Upper lobe of left lung (tissue), 6 donors: ENCODE measurements around the gene HES2. TPM values are rescaled to one million over a fixed set of nuclear protein-coding genes. Genes with fewer than 3 reads are reported as not detected.
A peak's percentile ranks its signal among the peaks of the same experiment; 100 is the strongest.

Experiments
- ATAC-seq, 2 donors: fragments of 200-7000 bp; cut with Tn5 transposase; one replicate each; pipeline ENCODE4 v1.9.1; 2022; ENCODE audit warnings: mild to moderate bottlenecking in 2 of 2, moderate library complexity in 2 of 2; ENCODE audit not compliant: low FRiP score in 2 of 2
- DNase-seq, 2 donors: peaks; one replicate each; pipeline ENCODE4 v3.0.0-alpha.2; 2019 to 2020
- H3K27ac ChIP-seq, 4 donors: fragments of 200-600 bp; sonication (generic); one replicate each; pipeline ENCODE4 v1.5.1; 2016 to 2019
- H3K27me3 ChIP-seq, 4 donors: fragments of 200-600 bp; sonication (generic); one replicate each; pipeline ENCODE4 v1.5.1; 2017 to 2019
- H3K36me3 ChIP-seq, 4 donors: fragments of 200-600 bp; sonication (generic); one replicate each; pipeline ENCODE4 v1.5.1; 2016 to 2019
- H3K4me1 ChIP-seq, 4 donors: fragments of 200-600 bp; sonication (generic); one replicate each; pipeline ENCODE4 v1.5.1; 2018 to 2019
- H3K4me3 ChIP-seq, 4 donors: fragments of 200-600 bp; sonication (generic); one replicate each; pipeline ENCODE4 v1.5.1; 2017 to 2019; ENCODE audit warnings: mild to moderate bottlenecking in 2 of 4, moderate library complexity in 1 of 4
- H3K9me3 ChIP-seq, 4 donors: fragments of 200-600 bp; sonication (generic); one replicate each; pipeline ENCODE4 v1.5.1; 2018 to 2019
- EP300 ChIP-seq, 4 donors: sonication (generic); formaldehyde crosslinking; IDR thresholded peaks; one replicate each; pipeline ENCODE4 v1.5.1; 2017; ENCODE audit warnings: antibody characterized with exemption in 4 of 4, control low read depth in 2 of 4
- POLR2A ChIP-seq, 4 donors: fragments of 450-650 bp; IDR thresholded peaks; one replicate each; pipeline ENCODE4 v1.5.1; 2016 to 2017; ENCODE audit warnings: antibody characterized with exemption in 4 of 4, mild to moderate bottlenecking in 2 of 4
- POLR2AphosphoS5 ChIP-seq, 2 donors: sonication (generic); formaldehyde crosslinking; IDR thresholded peaks; one replicate each; pipeline ENCODE4 v1.5.1; 2017; ENCODE audit warnings: antibody characterized with exemption in 2 of 2
- WGBS, 2 donors: methylation state at CpG; one replicate each; pipeline ENCODE4 v1.1.5; 2017 to 2018; 5-methylcytosine and 5-hydroxymethylcytosine counted together
- total RNA-seq, 6 donors: library from RNA; depleted of rRNA in 4 of 6; stranded (reverse); fragments of >200 nt in 4 of 6; gene quantifications; one replicate each; pipeline versions ENCODE4 v1.1.0 to v1.2.1, GENCODE V29; 2016 to 2021
- TF ChIP-seq, protein P1 (sequence below), 6 experiments: fragments of 450-650 bp in 4 of 6; fragments of 200-600 bp in 2 of 6; sonication (generic) in 2 of 6; IDR thresholded peaks; one replicate each; pipeline ENCODE4 v1.5.1; 2016 to 2019; ENCODE audit warnings: antibody characterized with exemption in 6 of 6
- donor health status: DM: no; HTN: no; CAD: no; lungs with moderate emphysema.
- donor health status: DM: no; HTN: yes; CAD: no; lungs with severe emphysema.

The HES2 gene
- total RNA-seq, 6 donors from 2014 or later: 1.8 to 11.4 (median 3.7) TPM

GRCh38 chr1:6466751-6467150, 47.0 kb upstream of the HES2 start:
- no peak overlapping the region for H3K27ac ChIP-seq
- TF ChIP-seq POLR2A (IDR thresholded peaks at IDR 0.05) (no peak), POLR2AphosphoS5 (IDR thresholded peaks at IDR 0.05) (no peak)
- no peak overlapping the region for H3K4me3 ChIP-seq
- no peak for DNase-seq
- no peaks in the 10 kb centered on the region for H3K9me3 ChIP-seq
- 96 to 100% methylated on average over 1 to 5 of the region's 5 CpGs for WGBS, 2 donors
- peaks cover 0 to 6% (median 2%) of the 10 kb centered on the region in 4 donors for H3K27me3 ChIP-seq
- no peak for ATAC-seq
- peaks cover 0 to 41% (median 4%) of the 10 kb centered on the region in 4 donors for H3K36me3 ChIP-seq
- H3K4me1 ChIP-seq: peaks cover 0 to 16% (median 3%) of the 10 kb centered on the region in 4 donors

GRCh38 chr1:6466023-6466422, 46.3 kb upstream of the HES2 start, which contains the start of gene TNFRSF25:
TNFRSF25 (minus strand) TSS chr1:6466173; CDS start chr1:6466107, 66 bp downstream.
- TF ChIP-seq POLR2AphosphoS5 (IDR thresholded peaks at IDR 0.05): no peak
- TF ChIP-seq POLR2A (IDR thresholded peaks at IDR 0.05): no peak
- TF ChIP-seq, protein P1, sequence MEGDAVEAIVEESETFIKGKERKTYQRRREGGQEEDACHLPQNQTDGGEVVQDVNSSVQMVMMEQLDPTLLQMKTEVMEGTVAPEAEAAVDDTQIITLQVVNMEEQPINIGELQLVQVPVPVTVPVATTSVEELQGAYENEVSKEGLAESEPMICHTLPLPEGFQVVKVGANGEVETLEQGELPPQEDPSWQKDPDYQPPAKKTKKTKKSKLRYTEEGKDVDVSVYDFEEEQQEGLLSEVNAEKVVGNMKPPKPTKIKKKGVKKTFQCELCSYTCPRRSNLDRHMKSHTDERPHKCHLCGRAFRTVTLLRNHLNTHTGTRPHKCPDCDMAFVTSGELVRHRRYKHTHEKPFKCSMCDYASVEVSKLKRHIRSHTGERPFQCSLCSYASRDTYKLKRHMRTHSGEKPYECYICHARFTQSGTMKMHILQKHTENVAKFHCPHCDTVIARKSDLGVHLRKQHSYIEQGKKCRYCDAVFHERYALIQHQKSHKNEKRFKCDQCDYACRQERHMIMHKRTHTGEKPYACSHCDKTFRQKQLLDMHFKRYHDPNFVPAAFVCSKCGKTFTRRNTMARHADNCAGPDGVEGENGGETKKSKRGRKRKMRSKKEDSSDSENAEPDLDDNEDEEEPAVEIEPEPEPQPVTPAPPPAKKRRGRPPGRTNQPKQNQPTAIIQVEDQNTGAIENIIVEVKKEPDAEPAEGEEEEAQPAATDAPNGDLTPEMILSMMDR (IDR thresholded peaks at IDR 0.05): no peak
- TF ChIP-seq EP300 (IDR thresholded peaks at IDR 0.05): no peak
- peaks cover 0 to 44% (median 4%) of the 10 kb centered on the region in 4 donors for H3K36me3 ChIP-seq
- H3K9me3 ChIP-seq: no peaks in the 10 kb centered on the region
- DNase-seq: peak in 1 of 2 donors; percentile 82
- H3K4me3 ChIP-seq: peak within 1 kb of the TSS in 3 of 4 donors; percentile 33 to 43 (median 40)
- peaks cover 0 to 6% (median 2%) of the 10 kb centered on the region in 4 donors for H3K27me3 ChIP-seq
- H3K27ac ChIP-seq: peak within 1 kb of the TSS in 2 of 4 donors; percentile 30 to 46
- WGBS, 2 donors: 10 to 23% methylated on average over 4 to 39 of the region's 43 CpGs
- H3K4me1 ChIP-seq: peaks cover 0 to 20% (median 6%) of the 10 kb centered on the region in 4 donors
- no peak for ATAC-seq

DNA sequence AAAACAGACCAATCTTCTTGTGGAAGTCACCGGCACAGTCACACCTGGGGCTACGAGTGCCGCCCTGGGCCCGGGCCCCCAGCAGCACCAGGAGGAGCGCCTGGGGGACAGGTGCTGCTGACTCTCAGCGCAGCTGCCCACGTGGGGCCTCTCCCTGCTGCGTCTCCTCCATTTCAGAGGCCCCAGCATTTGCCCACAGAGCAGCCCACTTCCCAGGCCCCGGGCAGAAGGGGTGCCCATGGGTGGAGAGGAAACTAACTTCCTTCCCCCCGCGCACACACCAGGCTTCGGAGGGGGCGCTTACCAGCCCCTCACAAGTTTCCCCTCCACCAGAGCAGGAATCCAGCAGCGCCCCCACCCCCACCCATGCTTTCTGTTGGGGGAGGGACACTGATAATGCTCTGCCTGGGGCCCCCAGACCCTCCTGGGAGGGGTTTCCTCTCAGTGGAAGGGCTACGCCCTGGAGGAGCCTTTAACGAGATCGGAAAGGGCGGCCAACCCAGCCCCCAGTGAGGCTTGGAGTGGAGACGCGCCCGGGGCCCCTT, 45.8 kb upstream of the HES2 start:
- TF ChIP-seq, protein P1 (IDR thresholded peaks at IDR 0.05): no peak
- no peak for TF ChIP-seq POLR2AphosphoS5 (IDR thresholded peaks at IDR 0.05)
- no peak for TF ChIP-seq EP300 (IDR thresholded peaks at IDR 0.05)
- no peak for TF ChIP-seq POLR2A (IDR thresholded peaks at IDR 0.05)
- no peak for ATAC-seq
- WGBS, 2 donors: 47 to 62% methylated on average over 10 to 19 of the region's 21 CpGs
- Histone ChIP-seq H3K36me3 (peaks cover 0 to 40% (median 4%) of the 10 kb centered on the region in 4 donors), H3K27me3 (peaks cover 0 to 6% (median 2%) of the 10 kb centered on the region in 4 donors), H3K4me3 (peak overlapping the region in 3 of 4 donors; percentile 33 to 43 (median 40)), H3K9me3 (no peaks in the 10 kb centered on the region), H3K4me1 (peaks cover 2 to 21% (median 10%) of the 10 kb centered on the region in 4 donors), H3K27ac (peak overlapping the region in 2 of 4 donors; percentile 30 to 46)
- DNase-seq: no peak

DNA sequence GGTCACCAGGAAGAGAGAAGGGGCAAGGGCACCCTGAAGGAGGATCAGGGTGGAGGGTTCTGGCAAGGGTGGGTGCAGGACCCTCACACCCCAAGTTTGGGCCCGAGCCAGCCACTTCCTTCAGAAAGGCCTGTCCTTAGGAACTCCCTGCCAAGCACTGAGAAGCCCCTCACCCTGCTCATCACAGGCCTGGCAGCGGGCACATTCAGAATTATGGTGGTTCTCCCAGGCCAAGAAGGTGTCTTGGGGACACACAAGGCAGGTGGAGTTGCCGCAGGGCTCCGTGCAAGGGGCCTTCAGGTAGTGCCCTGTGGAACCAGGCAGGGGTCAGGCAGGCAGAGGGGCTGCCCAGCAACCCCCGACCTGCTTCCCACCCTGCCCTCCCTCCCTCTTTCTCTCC, 45.2 kb upstream of the HES2 start:
- ATAC-seq (no peak), DNase-seq (no peak)
- TF ChIP-seq POLR2AphosphoS5 (IDR thresholded peaks at IDR 0.05): no peak
- TF ChIP-seq, protein P1 (IDR thresholded peaks at IDR 0.05): no peak
- TF ChIP-seq EP300 (IDR thresholded peaks at IDR 0.05): no peak
- no peak for TF ChIP-seq POLR2A (IDR thresholded peaks at IDR 0.05)
- H3K27ac ChIP-seq: no peak overlapping the region
- H3K4me1 ChIP-seq: peaks cover 8 to 27% (median 16%) of the 10 kb centered on the region in 4 donors
- H3K4me3 ChIP-seq: peak overlapping the region in 3 of 4 donors; percentile 33 to 43 (median 40)
- 86 to 92% methylated on average over 2 to 5 of the region's 5 CpGs for WGBS, 2 donors
- peaks cover 0 to 34% (median 4%) of the 10 kb centered on the region in 4 donors for H3K36me3 ChIP-seq
- no peaks in the 10 kb centered on the region for H3K9me3 ChIP-seq
- peaks cover 0 to 6% (median 3%) of the 10 kb centered on the region in 4 donors for H3K27me3 ChIP-seq

GRCh38 chr1:6464514-6464836, 44.8 kb upstream of the HES2 start:
- peaks cover 8 to 31% (median 17%) of the 10 kb centered on the region in 4 donors for H3K4me1 ChIP-seq
- DNase-seq (peak in 1 of 2 donors; percentile 55), ATAC-seq (no peak)
- H3K9me3 ChIP-seq: no peaks in the 10 kb centered on the region
- H3K27ac ChIP-seq: no peak overlapping the region
- H3K4me3 ChIP-seq: no peak overlapping the region
- TF ChIP-seq POLR2A (IDR thresholded peaks at IDR 0.05): no peak
- TF ChIP-seq, protein P1 (IDR thresholded peaks at IDR 0.05): no peak
- TF ChIP-seq POLR2AphosphoS5 (IDR thresholded peaks at IDR 0.05): no peak
- no peak for TF ChIP-seq EP300 (IDR thresholded peaks at IDR 0.05)
- peaks cover 0 to 9% (median 3%) of the 10 kb centered on the region in 4 donors for H3K27me3 ChIP-seq
- peaks cover 0 to 30% (median 4%) of the 10 kb centered on the region in 4 donors for H3K36me3 ChIP-seq
- 55 to 87% methylated on average over 4 to 7 of the region's 7 CpGs for WGBS, 2 donors
